GM11168 (cell line): ENCODE measurements around the gene PDIA4.

Source experiments
- in situ Hi-C: fragments of 300-500 bp; cut with MboI; formaldehyde crosslinking; loops from one replicate; pipeline ENCODE4 v1.12.0; 2022; ENCODE audit warnings: low sequenced_read_pairs; ENCODE audit not compliant: unreplicated experiment

PDIA4 gene

GRCh38 chr7:148978091-148978490 lies 50.2 kb downstream of the PDIA4 start:
- in situ Hi-C loops, result no loop called here

- in situ Hi-C loops, result no loop called here
These were observed 52.4 kb downstream of the PDIA4 start for GRCh38 chr7:148975896-148976295.

GRCh38 chr7:148973256-148973655 lies 55.0 kb downstream of the PDIA4 start:
- in situ Hi-C loops, result no loop called here

- in situ Hi-C loops, result no loop called here
These were observed 55.9 kb downstream of the PDIA4 start for GRCh38 chr7:148972375-148972774.

- in situ Hi-C loops, result loop anchor here (10.0 kb wide), 2 partner anchors 393 to 703 kb away; no protein-coding TSS in a partner anchor
These were observed 60.7 kb downstream of the PDIA4 start for GRCh38 chr7:148967602-148968001.

- in situ Hi-C loops, result loop anchor here (10.0 kb wide), 2 partner anchors 392 to 702 kb away; no protein-coding TSS in a partner anchor
These were observed 61.3 kb downstream of the PDIA4 start for GRCh38 chr7:148967032-148967372.

GRCh38 chr7:148964483-148965267 lies 63.6 kb downstream of the PDIA4 start:
- in situ Hi-C loops, result loop anchor here (10.0 kb wide), 2 partner anchors 390 to 700 kb away; no protein-coding TSS in a partner anchor

GRCh38 chr7:148963583-148964482 lies 64.5 kb downstream of the PDIA4 start:
- in situ Hi-C loops, result loop anchor here (10.0 kb wide), 2 partner anchors 389 to 699 kb away; no protein-coding TSS in a partner anchor

GRCh38 chr7:148962823-148963582 lies 65.3 kb downstream of the PDIA4 start:
- in situ Hi-C loops, result loop anchor here (10.0 kb wide), 2 partner anchors 388 to 698 kb away; no protein-coding TSS in a partner anchor

- in situ Hi-C loops, result loop anchor here (10.0 kb wide), 2 partner anchors 388 to 698 kb away; no protein-coding TSS in a partner anchor
These were observed 65.9 kb downstream of the PDIA4 start for GRCh38 chr7:148962440-148962822.

- in situ Hi-C loops, result loop anchor here (10.0 kb wide), 2 partner anchors 385 to 695 kb away; no protein-coding TSS in a partner anchor
These were observed 68.6 kb downstream of the PDIA4 start for GRCh38 chr7:148959726-148960125.

GRCh38 chr7:148958061-148958460 lies 70.2 kb downstream of the PDIA4 start:
- in situ Hi-C loops, result no loop called here

- in situ Hi-C loops, result no loop called here
These were observed 73.5 kb downstream of the PDIA4 start for GRCh38 chr7:148954766-148955165.

- in situ Hi-C loops, result no loop called here
These were observed 74.6 kb downstream of the PDIA4 start for GRCh38 chr7:148953676-148954075.
